Islet precursor cell (in vitro differentiated cells): ENCODE results near the gene NPIPB13.
"Not testable (repeated sequence)": the region's sequence is repeated elsewhere in the genome, so short reads cannot be mapped to it uniquely, and the experiment has no call there.

Experiments
- DNase-seq: peaks from one replicate; pipeline ENCODE4 v3.0.0-alpha.2; 2018

NPIPB13 gene

DNA sequence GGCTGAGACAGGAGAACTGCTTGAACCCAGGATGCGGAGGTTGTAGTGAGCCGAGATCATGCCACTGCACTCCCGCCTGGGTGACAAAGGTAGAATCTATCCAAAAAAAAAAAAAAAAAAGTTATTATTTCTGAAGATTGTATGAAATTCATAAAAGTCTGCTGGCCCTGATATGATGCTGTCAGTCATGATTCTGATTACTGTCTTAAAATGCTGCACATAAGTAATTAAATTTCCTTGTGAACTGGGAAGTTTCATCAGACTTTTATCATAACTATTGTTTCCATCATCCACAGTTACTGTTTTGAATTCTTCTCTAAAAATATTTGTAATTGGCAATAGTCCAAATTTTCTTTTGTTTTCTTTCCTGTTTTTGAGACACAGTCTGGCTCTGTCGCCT is at the start of gene NPIPB13:
Gene NPIPB13, minus strand, starts transcription at position 101 of the 400 bp plus-strand sequence. CDS start 2,906 bp downstream, outside the sequence.
- DNase-seq, result not testable (repeated sequence)

DNA sequence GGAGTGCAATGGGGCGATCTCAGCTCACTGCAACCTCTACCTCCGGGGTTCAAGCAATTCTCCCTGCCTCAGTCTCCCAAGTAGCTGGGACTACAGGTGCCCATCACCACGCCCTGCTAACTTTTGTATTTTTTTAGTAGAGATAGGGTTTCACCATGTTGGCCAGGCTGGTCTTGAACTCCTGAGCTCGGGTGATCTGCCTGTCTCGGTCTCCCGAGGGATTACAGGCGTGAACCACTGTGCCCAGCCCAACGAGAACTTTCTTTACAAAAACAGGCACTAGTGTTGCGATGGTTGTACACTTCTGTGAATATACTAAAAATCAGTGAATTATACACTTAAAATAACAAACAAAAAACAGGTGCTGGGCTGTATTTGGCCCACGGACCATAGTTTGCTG is 34.1 kb upstream of the NPIPB13 start:
- DNase-seq, result not testable (repeated sequence)

DNA sequence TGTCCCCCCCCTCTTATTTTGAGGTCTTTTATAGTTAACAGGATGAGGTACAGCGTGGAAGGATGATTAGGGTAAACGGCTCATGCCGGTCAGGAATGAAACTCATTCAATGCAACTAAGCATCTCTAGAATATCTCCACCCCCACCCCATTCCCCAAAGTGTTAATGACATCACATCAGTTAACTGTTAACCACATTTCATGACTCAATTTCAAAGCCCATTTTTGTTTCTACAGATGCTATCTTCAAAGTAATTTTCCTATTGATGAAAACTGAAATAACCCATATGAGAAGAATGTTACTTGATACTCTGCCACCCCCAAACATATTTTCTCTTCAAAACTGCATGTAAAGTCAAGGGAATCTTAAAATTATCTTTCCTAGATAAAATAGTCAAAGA is 30.2 kb upstream of the NPIPB13 start:
- DNase-seq, result not testable (repeated sequence)

DNA sequence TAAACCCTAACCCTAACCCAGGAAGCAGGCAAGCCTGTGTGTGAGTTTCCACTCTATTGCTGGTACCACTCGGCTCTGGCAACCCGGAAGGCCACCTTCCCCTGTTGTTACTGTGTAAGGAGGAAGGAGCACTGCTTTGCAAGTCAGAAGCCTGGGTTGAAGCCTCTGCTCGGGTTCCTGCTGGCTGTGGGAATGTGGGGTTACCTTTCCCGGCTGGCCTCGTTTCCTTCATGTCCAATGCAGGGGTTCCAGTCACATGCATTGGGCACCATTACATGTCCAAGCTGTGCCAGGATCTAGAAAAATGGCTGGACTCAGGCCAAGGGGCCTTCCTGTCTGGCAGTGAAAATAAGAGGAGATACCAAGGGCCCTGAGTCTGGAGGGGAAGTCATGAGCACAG is 31.2 kb downstream of the NPIPB13 start:
- not testable (repeated sequence) for DNase-seq

DNA sequence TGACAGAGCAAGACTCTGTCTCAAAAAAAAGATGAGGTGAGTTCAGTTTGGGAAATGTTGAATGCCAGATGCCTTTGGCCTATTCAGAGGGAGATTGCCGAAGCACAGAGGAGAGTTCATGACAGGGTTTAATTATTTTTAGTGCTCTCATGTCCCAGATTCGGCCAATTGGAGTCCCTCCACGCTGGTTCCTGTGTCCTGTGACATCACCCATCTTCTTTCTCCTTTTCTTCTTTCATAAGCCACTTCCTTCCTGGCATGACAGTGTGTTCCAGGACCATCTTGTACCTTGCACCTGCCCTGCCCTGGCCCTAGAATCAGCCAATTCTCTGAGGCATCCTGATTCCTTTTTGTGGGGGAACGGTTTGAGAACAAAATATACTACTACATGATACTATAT is 36.9 kb downstream of the NPIPB13 start:
- not testable (repeated sequence) for DNase-seq

DNA sequence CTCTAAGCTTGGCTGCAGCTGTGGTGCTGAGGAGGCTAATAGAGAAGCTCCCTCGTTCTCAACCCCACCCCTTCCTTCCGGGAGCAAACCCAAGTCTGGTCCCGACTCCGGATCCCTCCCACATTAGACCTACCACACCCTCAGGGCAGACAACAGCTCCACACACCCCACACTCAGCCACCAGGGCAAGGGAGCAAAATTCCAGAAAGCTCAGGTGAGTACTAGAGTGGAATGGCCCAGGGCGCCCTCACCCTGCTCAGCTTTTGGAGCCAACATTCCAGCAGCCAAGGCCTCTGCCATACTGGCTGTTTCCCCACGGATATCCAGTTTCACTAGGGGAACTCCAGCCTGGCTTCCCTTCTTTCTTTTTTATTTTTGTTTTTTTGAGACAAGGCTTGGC is 39.2 kb downstream of the NPIPB13 start:
- not testable (repeated sequence) for DNase-seq

DNA sequence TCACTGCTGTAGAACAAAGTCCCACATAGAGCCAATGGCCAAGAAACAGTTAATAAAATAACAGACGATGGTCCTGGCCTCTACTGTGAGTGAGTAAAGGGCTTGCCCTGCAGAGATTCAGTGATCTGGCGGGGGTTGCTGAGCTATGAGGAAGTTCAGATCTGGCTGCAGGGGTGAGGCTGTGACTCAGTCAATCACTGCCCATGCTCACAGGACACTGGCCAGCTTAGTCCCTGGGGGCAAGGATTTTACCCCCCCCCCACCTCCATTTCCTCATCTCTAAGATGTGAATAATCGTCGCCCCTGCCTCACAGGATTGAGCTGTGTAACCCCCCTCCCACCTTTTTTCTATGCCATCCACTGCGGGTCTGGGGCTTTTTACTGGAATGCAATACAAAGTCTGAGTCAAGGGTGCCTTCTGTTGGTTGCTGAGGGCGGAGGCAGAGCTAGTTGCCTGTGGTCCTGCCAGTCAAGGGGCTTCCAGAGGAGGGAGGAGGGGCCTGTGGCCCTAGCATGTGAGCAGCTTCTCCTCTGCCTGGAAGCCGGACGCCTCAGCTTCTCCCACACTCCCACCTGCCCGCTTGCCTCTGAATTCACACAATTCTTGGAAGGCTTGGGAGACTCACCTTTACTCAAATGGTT is 41.1 kb downstream of the NPIPB13 start:
- DNase-seq, result not testable (repeated sequence)

DNA sequence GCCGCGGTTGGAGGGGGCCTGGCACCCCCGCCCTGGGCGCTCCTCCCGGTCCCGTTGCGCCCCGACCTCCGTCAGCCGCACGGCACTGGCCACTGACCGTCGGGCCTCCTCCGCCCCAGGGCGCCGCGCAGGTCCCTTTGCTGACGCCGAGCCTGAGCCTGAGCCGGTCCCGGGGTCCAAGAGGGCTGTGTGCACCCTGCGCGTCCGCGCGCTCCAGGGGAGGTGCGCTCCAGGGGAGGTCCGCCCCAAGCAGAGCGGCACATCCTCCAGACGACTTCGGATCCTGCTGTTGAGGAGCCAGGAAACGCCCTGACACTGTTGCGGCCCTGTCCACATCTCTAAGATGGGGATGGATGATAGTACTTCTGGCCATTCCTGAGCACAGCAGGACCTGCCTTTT is 42.0 kb downstream of the NPIPB13 start:
- DNase-seq, result not testable (repeated sequence)

DNA sequence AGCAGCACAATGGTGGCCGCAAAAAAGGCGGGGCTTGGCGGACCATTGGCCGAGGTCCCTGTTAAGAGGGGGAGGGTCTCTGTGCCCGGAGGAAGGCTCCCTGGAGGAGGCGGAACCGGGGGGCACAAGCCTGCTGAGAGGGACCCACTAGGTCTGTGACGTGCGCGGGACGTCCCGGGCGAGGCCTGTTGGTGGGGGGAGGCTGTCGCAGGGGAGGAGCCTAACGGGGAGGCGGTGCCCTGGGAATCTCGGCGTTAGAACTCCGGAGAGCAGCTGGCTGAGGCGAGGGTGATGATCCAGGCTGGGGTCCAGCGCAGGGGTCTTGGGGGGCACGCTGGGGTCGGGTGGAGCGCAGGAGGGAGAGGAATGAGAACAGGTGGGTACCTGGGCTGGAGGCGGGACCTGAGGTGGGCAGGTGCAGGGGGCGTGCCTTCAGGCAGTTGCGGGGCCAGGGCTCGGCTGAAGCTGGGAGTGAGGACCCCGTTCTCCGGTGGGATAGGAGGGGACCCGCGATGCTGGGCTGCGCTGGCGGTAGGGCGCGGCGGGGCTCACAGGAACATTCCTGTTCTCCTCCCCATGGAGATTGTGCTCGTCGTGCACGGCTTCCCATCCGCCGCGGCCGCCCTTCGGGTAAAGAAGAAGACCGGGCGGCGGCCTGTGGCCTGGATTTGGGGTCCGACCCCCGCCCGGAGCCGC is 42.6 kb downstream of the NPIPB13 start:
- not testable (repeated sequence) for DNase-seq

DNA sequence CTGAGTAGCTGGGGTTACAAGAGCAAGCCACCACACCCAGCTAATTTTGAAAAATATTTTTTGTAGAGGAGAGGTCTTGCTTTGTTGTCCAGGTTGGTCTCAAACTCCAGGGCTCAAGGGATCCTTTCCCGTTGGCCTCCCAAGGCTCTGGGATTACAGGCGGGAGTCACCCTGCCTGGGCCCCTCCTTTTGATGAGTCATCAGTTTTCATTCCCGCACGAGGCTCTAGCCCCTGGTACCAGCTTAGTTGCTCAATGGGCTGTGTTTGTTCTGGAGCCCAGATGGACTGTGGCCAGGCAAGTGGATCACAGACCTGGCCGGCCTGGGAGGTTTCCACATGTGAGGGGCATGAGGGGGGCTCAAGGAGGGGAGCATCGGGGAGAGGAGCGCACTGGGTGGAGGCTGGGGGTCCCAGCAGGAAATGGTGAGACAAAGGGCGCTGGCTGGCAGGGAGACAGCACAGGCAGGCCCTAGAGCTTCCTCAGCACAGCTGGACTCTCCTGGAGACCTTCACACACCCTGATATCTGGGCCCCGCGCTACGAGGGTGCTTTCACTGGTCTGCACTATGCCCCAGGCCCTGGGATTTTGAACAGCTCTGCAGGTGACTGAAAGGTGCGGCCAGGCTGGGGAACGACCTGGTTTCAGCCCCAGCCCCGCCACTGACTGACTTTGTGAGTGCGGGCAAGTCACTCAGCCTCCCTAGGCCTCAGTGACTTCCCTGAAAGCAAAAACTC is 48.5 kb downstream of the NPIPB13 start:
- not testable (repeated sequence) for DNase-seq

DNA sequence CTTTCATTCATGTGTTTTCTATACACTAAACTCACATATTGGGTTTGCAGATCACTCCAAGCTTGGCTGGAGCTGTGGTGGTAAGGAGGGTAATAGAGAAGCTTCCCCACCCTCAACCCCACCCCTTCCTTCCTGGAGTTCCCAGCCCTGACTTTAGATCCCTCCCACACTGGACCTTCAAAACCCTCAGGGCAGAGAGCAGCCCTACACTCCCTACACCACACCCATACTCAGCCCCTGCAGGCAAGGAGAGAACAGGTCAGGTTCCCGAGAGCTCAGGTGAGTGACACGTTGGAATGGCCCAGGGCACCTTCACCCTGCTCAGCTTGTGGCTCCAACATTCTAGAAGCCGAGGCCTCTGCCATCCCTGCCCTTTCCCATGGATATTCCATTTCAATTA is 49.2 kb downstream of the NPIPB13 start, which contains the start of gene SULT1A3:
Gene SULT1A3, plus strand, starts transcription at position 207 of the 400 bp plus-strand sequence. CDS start 1,474 bp downstream, outside the sequence.
- not testable (repeated sequence) for DNase-seq
